CD8-positive, alpha-beta memory T cell (primary cell): ENCODE measurements around the gene MTAP. TPM values are rescaled to one million over a fixed set of nuclear protein-coding genes. Genes with fewer than 3 reads are reported as not detected.

Source experiments
- CTCF ChIA-PET: fragments of 350-600 bp; sonication (Branson Sonifier 250); formaldehyde crosslinking; loops from one replicate; lab custom pipeline; 2021; ENCODE audit warnings: antibody characterized with exemption; lab: Charles Lee
- POLR2A ChIA-PET: fragments of 350-600 bp; sonication (Branson Sonifier 250); formaldehyde crosslinking; loops from one replicate; lab custom pipeline; 2021; ENCODE audit warnings: antibody characterized with exemption; lab: Charles Lee
- DNase-seq, 5 donors: peaks; one replicate each; pipeline versions ENCODE4 v3.0.0 to v3.0.0-alpha.2; 2020 to 2022; ENCODE audit warnings: mixed read lengths in 1 of 5
- H3K27ac ChIP-seq: one replicate; pipeline ENCODE4 v1.7.0; 2013; ENCODE audit warnings: low read depth, mild to moderate bottlenecking, low read length, moderate library complexity
- H3K27me3 ChIP-seq: 2 replicates; pipeline ENCODE4 v1.7.0; 2013; ENCODE audit warnings: low read length, mild to moderate bottlenecking; ENCODE audit not compliant: insufficient read depth, poor library complexity, severe bottlenecking
- H3K36me3 ChIP-seq: 2 replicates; pipeline ENCODE4 v1.7.0; 2013; ENCODE audit warnings: mild to moderate bottlenecking, low read length, moderate library complexity; ENCODE audit not compliant: insufficient read depth
- H3K4me1 ChIP-seq: 2 replicates; pipeline ENCODE4 v1.7.0; 2013; ENCODE audit warnings: mild to moderate bottlenecking, low read length, moderate library complexity; ENCODE audit not compliant: insufficient read depth
- H3K4me3 ChIP-seq: 2 replicates; pipeline ENCODE4 v1.7.0; 2013; ENCODE audit warnings: mild to moderate bottlenecking, low read length
- H3K9me3 ChIP-seq: 2 replicates; pipeline ENCODE4 v1.7.0; 2013; ENCODE audit warnings: mild to moderate bottlenecking, low read length
- H3K27ac Mint-ChIP-seq, 8 donors: one replicate each; pipeline ENCODE4 v1.8.0; 2020 to 2021; ENCODE audit warnings: mixed read lengths in 8 of 8, mild to moderate bottlenecking in 6 of 8, inconsistent platforms in 3 of 8, moderate library complexity in 3 of 8
- H3K27me3 Mint-ChIP-seq, 2 donors: one replicate each; pipeline ENCODE4 v1.8.0; 2020 to 2021; ENCODE audit warnings: mixed read lengths in 2 of 2, mild to moderate bottlenecking in 1 of 2, moderate library complexity in 1 of 2
- H3K36me3 Mint-ChIP-seq, 3 donors: one replicate each; pipeline ENCODE4 v1.8.0; 2020 to 2021; ENCODE audit warnings: mixed read lengths in 3 of 3, inconsistent platforms in 1 of 3, mild to moderate bottlenecking in 1 of 3
- H3K4me1 Mint-ChIP-seq, 3 donors: one replicate each; pipeline ENCODE4 v1.8.0; 2020 to 2021; ENCODE audit warnings: mixed read lengths in 3 of 3, inconsistent platforms in 1 of 3, mild to moderate bottlenecking in 1 of 3
- H3K4me3 Mint-ChIP-seq, 7 donors: one replicate each; pipeline ENCODE4 v1.8.0; 2020 to 2021; ENCODE audit warnings: mixed read lengths in 7 of 7, mild to moderate bottlenecking in 6 of 7, moderate library complexity in 4 of 7, inconsistent platforms in 2 of 7
- H3K9me3 Mint-ChIP-seq, 5 donors: one replicate each; pipeline ENCODE4 v1.8.0; 2020 to 2022; ENCODE audit warnings: mixed read lengths in 5 of 5, mild to moderate bottlenecking in 3 of 5, moderate library complexity in 2 of 5, inconsistent platforms in 1 of 5
- polyA plus RNA-seq: library from polyadenylated mRNA; unstranded; fragments of 300-500 nt; fragmentation: Illumina TruSeq; gene quantifications from one replicate; pipeline ENCODE4 v1.2.3, GENCODE V29; 2021
- total RNA-seq, 2 experiments: library from RNA; stranded (reverse); gene quantifications; one replicate each; pipeline ENCODE4 v1.2.3, GENCODE V29; 2021

MTAP gene
- total RNA-seq (10 to 100 TPM; 77.4 to 81.6 TPM), polyA plus RNA-seq (19.3 TPM)

DNA sequence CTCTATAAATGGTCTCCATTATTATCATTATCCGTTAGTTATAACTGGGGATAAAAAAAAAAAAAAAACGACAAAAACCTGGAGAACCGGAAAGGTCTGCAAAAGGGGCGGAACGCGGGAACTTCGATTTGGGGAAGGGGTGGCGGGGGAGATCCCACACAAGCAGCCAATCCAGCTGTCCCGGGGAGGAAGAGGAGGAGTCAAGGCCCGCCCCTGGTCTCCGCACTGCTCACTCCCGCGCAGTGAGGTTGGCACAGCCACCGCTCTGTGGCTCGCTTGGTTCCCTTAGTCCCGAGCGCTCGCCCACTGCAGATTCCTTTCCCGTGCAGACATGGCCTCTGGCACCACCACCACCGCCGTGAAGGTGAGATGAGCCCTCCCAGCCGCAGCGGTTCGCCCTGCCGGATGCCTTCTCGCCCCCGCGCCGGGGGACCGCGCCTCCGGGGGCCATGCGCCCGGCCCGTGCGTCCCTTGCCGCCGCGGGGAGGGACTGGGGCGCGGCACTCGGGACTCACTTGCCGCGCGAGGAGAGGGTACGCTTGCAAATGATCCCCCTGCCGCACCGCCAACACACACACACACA is at the start of gene MTAP:
MTAP (plus strand) TSS at position 219 of the 583 bp plus-strand sequence; CDS start at position 332, 113 bp downstream.
- Mint-ChIP-seq H3K27me3 (peaks cover 12 to 18% of the 10 kb centered on the region in 2 donors), H3K36me3 (peaks cover 0 to 15% (median 0%) of the 10 kb centered on the region in 3 donors), H3K27ac (peak within 1 kb of the TSS; percentile 93 to 99 (median 96)), H3K4me3 (peak within 1 kb of the TSS; percentile 94 to 100 (median 99)), H3K4me1 (peaks cover 36 to 48% (median 47%) of the 10 kb centered on the region in 3 donors), H3K9me3 (peaks cover 0 to 3% (median 0%) of the 10 kb centered on the region in 5 donors)
- no peaks in the 10 kb centered on the region for H3K9me3 ChIP-seq
- peaks cover 27% of the 10 kb centered on the region for H3K4me1 ChIP-seq
- DNase-seq = peak; percentile 49 to 76 (median 68)
- H3K27ac ChIP-seq = peak within 1 kb of the TSS; percentile 30
- ChIA-PET POLR2A (interaction anchor here (0.6 to 1.0 kb wide), 5 partner anchors 183 to 567 kb away, joined by 3 to 6 read pairs (median 4); no protein-coding TSS in a partner anchor), CTCF (interaction anchor here (1.1 to 3.0 kb wide), 7 partner anchors 8 to 368 kb away, joined by 3 to 10 read pairs (median 4); no protein-coding TSS in a partner anchor)
- no peaks in the 10 kb centered on the region for H3K36me3 ChIP-seq
- H3K4me3 ChIP-seq = peak within 1 kb of the TSS; percentile 82
- no peaks in the 10 kb centered on the region for H3K27me3 ChIP-seq

DNA sequence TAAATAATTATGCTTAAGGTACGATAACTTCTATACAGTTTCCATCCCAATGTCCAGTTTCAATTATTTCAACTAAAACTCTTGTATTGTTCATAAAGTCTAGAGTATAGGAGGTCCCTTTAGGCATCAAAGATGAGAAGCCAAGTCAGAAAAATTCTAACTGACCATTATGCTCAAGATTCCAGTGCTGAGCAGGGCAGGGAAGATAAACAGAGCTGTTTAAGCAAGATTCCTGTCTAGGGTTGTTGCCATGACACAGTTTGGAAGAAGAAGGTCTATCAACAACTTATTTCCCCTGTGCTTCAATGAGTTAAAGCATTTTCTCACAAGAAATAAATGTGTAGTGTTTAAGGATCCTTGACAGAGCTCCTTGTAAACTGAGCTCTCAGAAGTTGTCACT is 48.9 kb upstream of the MTAP start:
- H3K9me3 ChIP-seq = no peaks in the 10 kb centered on the region
- H3K36me3 Mint-ChIP-seq = no peaks in the 10 kb centered on the region
- H3K27ac ChIP-seq = no peak overlapping the region
- H3K4me1 Mint-ChIP-seq = no peaks in the 10 kb centered on the region
- peaks cover 5% of the 10 kb centered on the region for H3K27me3 ChIP-seq
- H3K4me3 ChIP-seq = no peak overlapping the region
- peaks cover 9 to 29% of the 10 kb centered on the region in 2 donors for H3K27me3 Mint-ChIP-seq
- ChIA-PET POLR2A (no interaction called here), CTCF (no interaction called here)
- DNase-seq = no peak
- no peak overlapping the region for H3K4me3 Mint-ChIP-seq
- H3K36me3 ChIP-seq = no peaks in the 10 kb centered on the region
- H3K27ac Mint-ChIP-seq = no peak overlapping the region
- H3K4me1 ChIP-seq = no peaks in the 10 kb centered on the region
- H3K9me3 Mint-ChIP-seq = no peaks in the 10 kb centered on the region

DNA sequence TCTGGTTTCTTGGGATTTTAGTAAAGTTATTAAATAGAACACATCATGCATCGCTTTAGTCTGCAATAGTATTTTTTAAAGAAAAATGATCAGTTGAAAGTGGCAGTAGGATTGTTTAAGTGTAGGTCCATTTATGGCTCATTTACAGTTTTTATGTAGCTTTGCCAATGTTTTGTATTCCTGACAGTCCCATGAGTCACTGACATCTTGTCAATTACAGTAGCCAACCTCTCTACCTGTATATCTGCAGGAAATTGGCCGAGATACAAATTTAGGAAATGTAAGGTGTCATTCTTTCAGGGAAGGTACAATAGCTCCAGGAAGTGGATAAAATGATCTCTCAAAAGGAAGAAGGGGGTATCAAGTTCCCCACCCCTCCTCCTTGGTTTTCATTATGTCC is 47.7 kb upstream of the MTAP start:
- DNase-seq = no peak
- Histone ChIP-seq H3K4me1 (no peaks in the 10 kb centered on the region), H3K9me3 (no peaks in the 10 kb centered on the region), H3K36me3 (no peaks in the 10 kb centered on the region), H3K27ac (no peak overlapping the region), H3K4me3 (no peak overlapping the region), H3K27me3 (peaks cover 5% of the 10 kb centered on the region)
- Mint-ChIP-seq H3K27ac (no peak overlapping the region), H3K36me3 (no peaks in the 10 kb centered on the region), H3K4me1 (no peaks in the 10 kb centered on the region), H3K4me3 (no peak overlapping the region), H3K9me3 (no peaks in the 10 kb centered on the region), H3K27me3 (peaks cover 7 to 33% of the 10 kb centered on the region in 2 donors)
- POLR2A ChIA-PET = no interaction called here
- CTCF ChIA-PET = no interaction called here

- Histone ChIP-seq H3K27me3 (peaks cover 5% of the 10 kb centered on the region), H3K36me3 (no peaks in the 10 kb centered on the region), H3K9me3 (no peaks in the 10 kb centered on the region), H3K27ac (no peak overlapping the region), H3K4me1 (no peaks in the 10 kb centered on the region), H3K4me3 (no peak overlapping the region)
- ChIA-PET CTCF (interaction anchor here (0.9 kb wide), 1 partner anchor 49 kb away, joined by 3 read pairs; no protein-coding TSS in a partner anchor), POLR2A (no interaction called here)
- Mint-ChIP-seq H3K27me3 (peaks cover 5 to 42% of the 10 kb centered on the region in 2 donors), H3K9me3 (no peaks in the 10 kb centered on the region), H3K4me1 (peaks cover 0 to 5% (median 5%) of the 10 kb centered on the region in 3 donors), H3K27ac (no peak overlapping the region), H3K36me3 (no peaks in the 10 kb centered on the region), H3K4me3 (no peak overlapping the region)
- no peak for DNase-seq
These were observed 43.9 kb upstream of the MTAP start for GRCh38 chr9:21758540-21758939.

GRCh38 chr9:21761309-21761901 is 41.0 kb upstream of the MTAP start:
- H3K4me3 Mint-ChIP-seq = no peak overlapping the region
- peaks cover 5 to 31% of the 10 kb centered on the region in 2 donors for H3K27me3 Mint-ChIP-seq
- H3K4me1 Mint-ChIP-seq = peaks cover 0 to 5% (median 5%) of the 10 kb centered on the region in 3 donors
- Histone ChIP-seq H3K27me3 (no peaks in the 10 kb centered on the region), H3K36me3 (no peaks in the 10 kb centered on the region), H3K27ac (no peak overlapping the region), H3K4me3 (no peak overlapping the region), H3K4me1 (no peaks in the 10 kb centered on the region), H3K9me3 (no peaks in the 10 kb centered on the region)
- no peaks in the 10 kb centered on the region for H3K36me3 Mint-ChIP-seq
- DNase-seq = no peak
- POLR2A ChIA-PET = no interaction called here
- no peak overlapping the region for H3K27ac Mint-ChIP-seq
- CTCF ChIA-PET = no interaction called here
- H3K9me3 Mint-ChIP-seq = no peaks in the 10 kb centered on the region

GRCh38 chr9:21762064-21762463 is 40.4 kb upstream of the MTAP start:
- H3K4me1 Mint-ChIP-seq = peaks cover 0 to 5% (median 5%) of the 10 kb centered on the region in 3 donors
- DNase-seq = no peak
- H3K4me3 Mint-ChIP-seq = no peak overlapping the region
- H3K4me3 ChIP-seq = no peak overlapping the region
- H3K9me3 ChIP-seq = no peaks in the 10 kb centered on the region
- no peaks in the 10 kb centered on the region for H3K36me3 Mint-ChIP-seq
- CTCF ChIA-PET = no interaction called here
- POLR2A ChIA-PET = no interaction called here
- H3K4me1 ChIP-seq = no peaks in the 10 kb centered on the region
- no peaks in the 10 kb centered on the region for H3K9me3 Mint-ChIP-seq
- H3K27ac ChIP-seq = no peak overlapping the region
- no peak overlapping the region for H3K27ac Mint-ChIP-seq
- H3K27me3 Mint-ChIP-seq = peaks cover 5 to 29% of the 10 kb centered on the region in 2 donors
- no peaks in the 10 kb centered on the region for H3K27me3 ChIP-seq
- H3K36me3 ChIP-seq = no peaks in the 10 kb centered on the region

GRCh38 chr9:21764846-21765245 is 37.6 kb upstream of the MTAP start:
- no peaks in the 10 kb centered on the region for H3K9me3 ChIP-seq
- no peak overlapping the region for H3K27ac Mint-ChIP-seq
- no peaks in the 10 kb centered on the region for H3K27me3 ChIP-seq
- ChIA-PET CTCF (no interaction called here), POLR2A (interaction anchor here (0.8 kb wide), 1 partner anchor 23 kb away, joined by 3 read pairs; no protein-coding TSS in a partner anchor)
- H3K9me3 Mint-ChIP-seq = no peaks in the 10 kb centered on the region
- no peak overlapping the region for H3K27ac ChIP-seq
- H3K4me3 ChIP-seq = no peak overlapping the region
- no peak overlapping the region for H3K4me3 Mint-ChIP-seq
- peaks cover 9 to 22% of the 10 kb centered on the region in 2 donors for H3K27me3 Mint-ChIP-seq
- no peak for DNase-seq
- no peaks in the 10 kb centered on the region for H3K4me1 ChIP-seq
- peaks cover 0 to 4% (median 0%) of the 10 kb centered on the region in 3 donors for H3K36me3 Mint-ChIP-seq
- H3K36me3 ChIP-seq = no peaks in the 10 kb centered on the region
- peaks cover 0 to 5% (median 5%) of the 10 kb centered on the region in 3 donors for H3K4me1 Mint-ChIP-seq

GRCh38 chr9:21766096-21766495 is 36.3 kb upstream of the MTAP start:
- Histone ChIP-seq H3K27me3 (no peaks in the 10 kb centered on the region), H3K4me3 (no peak overlapping the region), H3K9me3 (no peaks in the 10 kb centered on the region), H3K36me3 (no peaks in the 10 kb centered on the region), H3K4me1 (no peaks in the 10 kb centered on the region), H3K27ac (no peak overlapping the region)
- no peak overlapping the region for H3K27ac Mint-ChIP-seq
- H3K4me1 Mint-ChIP-seq = peaks cover 3 to 15% (median 4%) of the 10 kb centered on the region in 3 donors
- ChIA-PET POLR2A (no interaction called here), CTCF (no interaction called here)
- no peak overlapping the region for H3K4me3 Mint-ChIP-seq
- peaks cover 0 to 4% (median 0%) of the 10 kb centered on the region in 3 donors for H3K36me3 Mint-ChIP-seq
- H3K27me3 Mint-ChIP-seq = peaks cover 8 to 16% of the 10 kb centered on the region in 2 donors
- no peaks in the 10 kb centered on the region for H3K9me3 Mint-ChIP-seq
- no peak for DNase-seq
